Measurements from ENCODE around the gene RAB4B. TPM values are rescaled to one million over a fixed set of nuclear protein-coding genes. Genes with fewer than 3 reads are reported as not detected.

Gene RAB4B
- total RNA-seq, 1 donor = 13.8 TPM

GRCh38 chr19:40739871-40740703 is 38.0 kb upstream of the RAB4B start:
- no peak for DNase-seq (ENCODE audit: insufficient read length, low spot score, missing footprints)
- no peaks in the 10 kb centered on the region for H3K9me3 ChIP-seq (ENCODE audit: low read depth, low read length)

GRCh38 chr19:40740747-40741146 is 37.3 kb upstream of the RAB4B start:
- peaks cover 8% of the 10 kb centered on the region for H3K4me1 ChIP-seq (ENCODE audit: insufficient read depth, low read length)
- no peaks in the 10 kb centered on the region for H4K20me1 ChIP-seq (ENCODE audit: insufficient read depth, low read length)
- DNase-seq (ENCODE audit: insufficient read length, low spot score, missing footprints) = peak; percentile 84
- no peaks in the 10 kb centered on the region for H3K27me3 ChIP-seq (ENCODE audit: insufficient read depth, low read length)
- no peaks in the 10 kb centered on the region for H3K9me3 ChIP-seq (ENCODE audit: low read depth, low read length)
- peak overlapping the region; percentile 60 for H3K27ac ChIP-seq (ENCODE audit: low read depth, low read length)
- no peak overlapping the region for H3K4me3 ChIP-seq (ENCODE audit: insufficient read depth, low read length)
- no peak for TF ChIP-seq CTCF (IDR thresholded peaks at IDR 0.05; ENCODE audit: extremely low read depth, low read depth, low read length)
- H3K36me3 ChIP-seq (ENCODE audit: insufficient read depth, low read length) = peaks cover 19% of the 10 kb centered on the region
- H3K79me2 ChIP-seq (ENCODE audit: insufficient read depth, low read length) = no peaks in the 10 kb centered on the region
- H2AFZ ChIP-seq (ENCODE audit: low read length) = no peak overlapping the region
- no peak overlapping the region for H3K4me2 ChIP-seq (ENCODE audit: insufficient read depth, low read length)

More at GRCh38 chr19:40739871-40740703, 38.0 kb upstream of the RAB4B start:
- no peak for TF ChIP-seq CTCF (IDR thresholded peaks at IDR 0.05; ENCODE audit: extremely low read depth, low read depth, low read length)
- Histone ChIP-seq H2AFZ (ENCODE audit: low read length) (no peak overlapping the region), H4K20me1 (ENCODE audit: insufficient read depth, low read length) (no peaks in the 10 kb centered on the region), H3K4me2 (ENCODE audit: insufficient read depth, low read length) (no peak overlapping the region), H3K27me3 (ENCODE audit: insufficient read depth, low read length) (no peaks in the 10 kb centered on the region), H3K79me2 (ENCODE audit: insufficient read depth, low read length) (no peaks in the 10 kb centered on the region), H3K4me1 (ENCODE audit: insufficient read depth, low read length) (peaks cover 1% of the 10 kb centered on the region), H3K4me3 (ENCODE audit: insufficient read depth, low read length) (no peak overlapping the region), H3K36me3 (ENCODE audit: insufficient read depth, low read length) (peaks cover 25% of the 10 kb centered on the region), H3K27ac (ENCODE audit: low read depth, low read length) (peak overlapping the region; percentile 60)

GRCh38 chr19:40741527-40742390 is 36.3 kb upstream of the RAB4B start:
- Histone ChIP-seq H3K27me3 (ENCODE audit: insufficient read depth, low read length) (no peaks in the 10 kb centered on the region), H3K9me3 (ENCODE audit: low read depth, low read length) (no peaks in the 10 kb centered on the region), H3K4me3 (ENCODE audit: insufficient read depth, low read length) (no peak overlapping the region), H2AFZ (ENCODE audit: low read length) (no peak overlapping the region), H3K4me1 (ENCODE audit: insufficient read depth, low read length) (peaks cover 12% of the 10 kb centered on the region), H3K4me2 (ENCODE audit: insufficient read depth, low read length) (no peak overlapping the region), H3K36me3 (ENCODE audit: insufficient read depth, low read length) (peaks cover 17% of the 10 kb centered on the region), H3K79me2 (ENCODE audit: insufficient read depth, low read length) (no peaks in the 10 kb centered on the region), H4K20me1 (ENCODE audit: insufficient read depth, low read length) (no peaks in the 10 kb centered on the region), H3K27ac (ENCODE audit: low read depth, low read length) (no peak overlapping the region)
- no peak for DNase-seq (ENCODE audit: insufficient read length, low spot score, missing footprints)
- TF ChIP-seq CTCF (IDR thresholded peaks at IDR 0.05; ENCODE audit: extremely low read depth, low read depth, low read length) = no peak

GRCh38 chr19:40742477-40742876 is 35.6 kb upstream of the RAB4B start:
- Histone ChIP-seq H3K27ac (ENCODE audit: low read depth, low read length) (no peak overlapping the region), H4K20me1 (ENCODE audit: insufficient read depth, low read length) (no peaks in the 10 kb centered on the region), H3K9me3 (ENCODE audit: low read depth, low read length) (no peaks in the 10 kb centered on the region), H3K4me3 (ENCODE audit: insufficient read depth, low read length) (no peak overlapping the region), H3K79me2 (ENCODE audit: insufficient read depth, low read length) (no peaks in the 10 kb centered on the region), H2AFZ (ENCODE audit: low read length) (no peak overlapping the region), H3K4me2 (ENCODE audit: insufficient read depth, low read length) (no peak overlapping the region), H3K4me1 (ENCODE audit: insufficient read depth, low read length) (peaks cover 12% of the 10 kb centered on the region), H3K27me3 (ENCODE audit: insufficient read depth, low read length) (no peaks in the 10 kb centered on the region), H3K36me3 (ENCODE audit: insufficient read depth, low read length) (peaks cover 10% of the 10 kb centered on the region)
- no peak for TF ChIP-seq CTCF (IDR thresholded peaks at IDR 0.05; ENCODE audit: extremely low read depth, low read depth, low read length)
- DNase-seq (ENCODE audit: insufficient read length, low spot score, missing footprints) = no peak

All from osteoblast (primary cell).